GM20000 (cell line): ENCODE results near the gene CDH23.

Experiments
- DNase-seq: peaks from one replicate; pipeline ENCODE4 v3.0.0; 2012; ENCODE audit warnings: low spot score
- CTCF ChIP-seq: IDR thresholded peaks from 2 replicates; pipeline ENCODE4 v1.5.1; 2012; ENCODE audit warnings: mild to moderate bottlenecking, control low read depth; ENCODE audit errors: extremely low read depth, missing control alignments

CDH23 gene

GRCh38 chr10:71576842-71577241, 180.1 kb downstream of the CDH23 start:
- no peak for DNase-seq
- no peak for TF ChIP-seq CTCF

GRCh38 chr10:71577345-71577744, 180.6 kb downstream of the CDH23 start:
- no peak for DNase-seq
- TF ChIP-seq CTCF, result no peak

- TF ChIP-seq CTCF, result no peak
- DNase-seq, result no peak
Observed at GRCh38 chr10:71578069-71578468, 181.3 kb downstream of the CDH23 start.

- no peak for TF ChIP-seq CTCF
- no peak for DNase-seq
Observed at GRCh38 chr10:71579668-71580067, 182.9 kb downstream of the CDH23 start.

- no peak for TF ChIP-seq CTCF
- DNase-seq, result no peak
Observed at GRCh38 chr10:71580415-71580814, 183.7 kb downstream of the CDH23 start.

GRCh38 chr10:71580926-71581325, 184.2 kb downstream of the CDH23 start:
- DNase-seq, result no peak
- TF ChIP-seq CTCF, result no peak

GRCh38 chr10:71581376-71581775, 184.7 kb downstream of the CDH23 start:
- no peak for TF ChIP-seq CTCF
- no peak for DNase-seq
